ENCODE results near the gene HFE.
A peak's percentile ranks its signal among the peaks of the same experiment; 100 is the strongest.
"Not testable (repeated sequence)": the region's sequence is repeated elsewhere in the genome, so short reads cannot be mapped to it uniquely, and the experiment has no call there.

Gene HFE

DNA sequence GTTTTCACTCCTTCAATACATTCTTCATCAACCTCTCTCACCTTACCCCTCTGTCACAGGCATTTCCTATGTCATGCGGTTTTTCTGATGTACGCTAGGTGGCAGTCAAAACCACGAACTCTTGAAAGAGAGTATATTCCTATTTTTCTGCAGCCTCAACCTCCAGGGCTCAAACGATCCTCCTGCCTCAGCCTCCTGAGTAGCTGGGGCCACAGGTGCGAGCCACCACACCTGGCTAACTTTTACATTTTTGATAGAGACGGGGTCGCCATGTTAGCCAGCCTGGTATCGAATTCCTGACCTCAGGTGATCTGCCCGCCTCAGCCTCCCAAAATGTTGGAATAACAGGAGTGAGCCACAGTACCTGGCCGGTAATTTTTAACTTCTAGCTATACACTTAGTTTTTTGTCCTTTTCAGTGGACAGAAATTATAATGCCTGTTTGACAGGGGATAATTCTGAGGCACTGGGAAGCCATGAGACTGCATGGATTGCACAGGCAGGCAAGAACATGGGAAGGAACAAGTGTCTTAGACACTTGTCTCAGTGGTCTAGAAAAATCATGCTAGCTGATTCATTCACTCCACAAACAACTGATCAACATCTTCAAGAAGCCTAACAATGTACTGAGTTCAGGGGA lies 22.5 kb upstream of the HFE start:
- peak; percentile 20 for DNase-seq

DNA sequence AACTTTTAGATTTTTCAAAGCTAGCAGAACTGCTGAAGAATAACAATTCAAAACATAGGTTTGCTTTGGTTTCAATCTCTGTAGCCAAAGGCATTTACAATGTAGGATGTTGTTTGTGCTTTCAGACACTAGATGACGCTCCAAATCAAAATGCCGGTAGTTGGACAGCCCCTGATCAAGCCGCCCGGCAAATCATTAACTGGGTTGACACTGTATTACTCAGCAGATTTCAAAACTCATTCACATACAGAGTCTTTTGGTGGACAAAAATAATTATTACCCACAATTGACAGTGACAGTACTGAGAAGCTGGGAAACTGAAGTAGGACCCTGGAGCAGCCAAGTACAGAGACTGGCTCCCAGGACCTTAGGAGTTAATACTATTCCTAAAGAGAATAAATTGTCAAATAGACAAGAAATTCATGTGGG lies 21.3 kb upstream of the HFE start:
- DNase-seq, result peak; percentile 81

DNA sequence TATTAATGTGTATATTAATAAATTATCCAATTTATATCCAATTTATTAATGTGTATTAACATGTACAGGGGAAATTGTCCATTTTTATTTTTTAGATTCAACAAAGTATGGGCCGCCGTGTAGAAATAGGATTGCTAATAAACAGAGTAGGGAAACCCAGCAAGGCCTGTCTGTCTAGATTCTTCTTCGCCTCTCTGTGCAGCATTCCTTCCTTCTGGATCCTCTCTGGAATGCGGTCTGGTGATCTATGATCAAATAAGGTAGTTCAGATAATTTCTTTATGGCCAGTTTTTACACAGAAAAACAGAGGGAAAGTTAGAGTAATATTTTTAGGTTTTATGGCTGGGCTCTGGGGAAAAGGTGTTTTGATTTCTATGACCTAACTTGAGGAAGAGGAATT lies 19.9 kb upstream of the HFE start:
- DNase-seq, result no peak

DNA sequence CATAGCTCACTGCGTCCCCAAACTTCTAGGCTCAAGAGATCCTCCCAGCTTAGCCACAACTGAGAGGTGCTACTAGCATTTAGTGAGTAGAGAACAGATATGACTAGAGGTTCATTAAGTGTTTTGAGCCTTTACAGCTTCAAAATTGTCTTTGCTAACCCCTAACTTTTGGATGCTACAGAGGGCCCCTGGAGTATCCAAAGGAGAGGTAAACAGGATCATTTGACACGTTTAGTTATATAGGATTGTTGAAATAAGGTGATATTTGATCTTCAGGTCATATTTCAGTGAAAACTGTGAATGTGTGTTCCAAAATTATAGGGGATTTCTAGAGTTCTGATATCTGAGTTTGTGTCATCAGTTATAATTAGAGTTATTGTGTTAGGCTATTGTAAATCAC lies 19.2 kb upstream of the HFE start:
- no peak for DNase-seq

DNA sequence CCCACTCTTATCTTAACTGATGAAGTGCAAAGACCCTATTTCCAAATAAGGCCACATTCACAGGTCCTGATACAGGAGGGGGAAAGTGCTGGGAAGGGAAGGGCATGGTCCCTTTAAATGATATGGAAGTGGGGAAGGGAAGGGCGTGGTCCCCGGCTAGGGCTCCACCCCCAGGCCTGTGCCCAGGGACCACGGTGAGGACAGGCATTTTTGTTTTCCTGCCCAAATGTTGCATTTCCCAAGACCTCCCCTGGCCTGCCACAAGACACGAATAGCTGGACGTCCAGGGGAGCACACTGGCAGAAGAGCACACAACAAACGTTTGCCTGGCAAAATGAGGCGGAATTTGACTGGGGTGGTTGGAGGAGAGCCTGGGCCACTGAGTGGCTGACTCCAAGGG lies 16.1 kb upstream of the HFE start:
- DNase-seq, result no peak

DNA sequence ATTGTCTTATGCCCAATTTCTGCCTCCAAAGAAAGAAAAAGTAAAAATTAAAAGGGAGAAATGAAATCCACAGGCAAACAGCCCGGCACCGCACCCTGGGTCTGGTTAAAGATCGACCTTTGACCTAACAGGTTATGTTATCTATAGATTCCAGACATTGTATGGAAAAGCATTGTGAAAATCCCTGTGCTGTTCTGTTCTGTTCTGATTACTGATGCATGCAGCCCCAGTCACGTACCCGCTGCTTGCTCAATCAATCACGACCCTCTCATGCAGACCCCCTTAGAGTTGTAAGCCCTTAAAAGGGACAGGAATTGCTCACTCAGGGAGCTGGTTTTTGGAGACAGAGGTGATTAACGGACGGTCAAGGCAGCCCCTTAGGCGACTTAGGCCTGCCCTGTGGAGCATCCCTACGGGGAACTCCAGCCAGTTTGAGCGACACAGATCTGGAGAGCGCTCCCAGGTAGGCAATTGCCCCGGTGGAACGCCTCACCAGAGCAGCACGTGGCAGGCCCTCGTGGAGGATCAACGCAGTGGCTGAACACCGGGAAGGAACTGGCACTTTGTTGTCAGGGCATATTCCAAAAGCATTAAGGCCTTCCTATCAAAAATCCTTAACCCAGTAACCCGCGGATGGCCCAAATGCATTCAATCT lies 12.0 kb upstream of the HFE start:
- DNase-seq, result no peak

DNA sequence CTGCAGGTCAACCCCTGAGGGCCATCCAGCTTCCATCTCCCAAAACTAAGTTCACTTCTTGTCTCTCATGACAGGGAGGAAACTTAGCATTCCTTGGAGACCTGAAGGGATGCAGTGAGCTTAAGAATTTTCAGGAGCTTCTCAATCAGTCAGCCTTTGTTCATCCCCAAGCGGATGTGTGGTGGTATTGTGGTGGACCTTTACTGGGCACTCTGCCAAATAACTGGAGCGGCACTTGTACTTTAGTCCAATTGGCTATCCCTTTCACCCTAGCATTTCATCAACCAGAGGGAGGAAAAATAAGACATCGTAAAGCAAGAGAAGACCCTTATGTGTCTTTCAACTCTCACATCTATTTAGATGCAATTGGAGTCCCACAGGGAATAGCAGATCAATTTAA lies 9.2 kb upstream of the HFE start:
- not testable (repeated sequence) for DNase-seq

DNA sequence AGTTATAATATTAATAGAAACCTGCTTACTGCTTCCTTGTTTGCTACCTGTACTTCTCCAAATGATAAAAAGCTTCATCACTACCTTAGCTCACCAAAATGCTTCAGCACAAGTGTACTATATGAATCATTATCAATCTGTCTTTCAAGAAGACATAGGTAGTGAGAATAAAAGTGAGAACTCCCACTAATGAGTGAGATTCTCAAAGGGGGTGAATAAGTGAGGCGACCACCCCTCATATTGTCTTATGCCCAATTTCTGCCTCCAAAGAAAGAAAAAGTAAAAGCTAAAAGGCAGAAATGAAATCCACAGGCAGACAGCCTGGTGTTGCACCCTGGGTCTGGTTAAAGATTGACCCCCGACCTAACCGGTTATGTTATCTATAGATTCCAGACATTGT lies 6.1 kb upstream of the HFE start:
- not testable (repeated sequence) for DNase-seq

DNA sequence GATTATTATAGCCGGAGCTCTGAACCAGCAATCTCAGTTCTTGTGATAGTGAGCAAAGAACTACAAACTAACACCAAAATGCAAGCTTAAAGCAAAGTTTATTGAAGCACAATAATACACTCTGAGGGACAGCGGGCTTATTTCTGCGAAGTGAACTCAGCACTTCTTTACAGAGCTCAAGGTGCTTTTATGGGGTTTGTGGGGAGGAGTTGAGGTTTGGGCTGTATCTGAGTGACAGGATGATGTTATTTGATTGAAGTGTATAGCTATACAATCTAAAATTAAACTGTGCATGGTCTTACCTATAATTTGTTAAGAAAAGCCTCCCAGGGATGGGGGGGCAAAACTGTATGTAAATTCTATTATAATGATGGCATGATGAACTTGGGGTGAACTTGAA lies 1.0 kb upstream of the HFE start:
- no peak for DNase-seq

DNA sequence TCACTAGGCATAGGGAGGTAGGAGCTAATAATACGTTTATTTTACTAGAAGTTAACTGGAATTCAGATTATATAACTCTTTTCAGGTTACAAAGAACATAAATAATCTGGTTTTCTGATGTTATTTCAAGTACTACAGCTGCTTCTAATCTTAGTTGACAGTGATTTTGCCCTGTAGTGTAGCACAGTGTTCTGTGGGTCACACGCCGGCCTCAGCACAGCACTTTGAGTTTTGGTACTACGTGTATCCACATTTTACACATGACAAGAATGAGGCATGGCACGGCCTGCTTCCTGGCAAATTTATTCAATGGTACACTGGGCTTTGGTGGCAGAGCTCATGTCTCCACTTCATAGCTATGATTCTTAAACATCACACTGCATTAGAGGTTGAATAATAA lies 1.1 kb downstream of the HFE start:
- DNase-seq, result no peak

DNA sequence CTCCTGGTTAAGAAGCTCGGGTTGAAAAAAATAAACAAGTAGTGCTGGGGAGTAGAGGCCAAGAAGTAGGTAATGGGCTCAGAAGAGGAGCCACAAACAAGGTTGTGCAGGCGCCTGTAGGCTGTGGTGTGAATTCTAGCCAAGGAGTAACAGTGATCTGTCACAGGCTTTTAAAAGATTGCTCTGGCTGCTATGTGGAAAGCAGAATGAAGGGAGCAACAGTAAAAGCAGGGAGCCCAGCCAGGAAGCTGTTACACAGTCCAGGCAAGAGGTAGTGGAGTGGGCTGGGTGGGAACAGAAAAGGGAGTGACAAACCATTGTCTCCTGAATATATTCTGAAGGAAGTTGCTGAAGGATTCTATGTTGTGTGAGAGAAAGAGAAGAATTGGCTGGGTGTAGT lies 2.0 kb downstream of the HFE start:
- no peak for DNase-seq

DNA sequence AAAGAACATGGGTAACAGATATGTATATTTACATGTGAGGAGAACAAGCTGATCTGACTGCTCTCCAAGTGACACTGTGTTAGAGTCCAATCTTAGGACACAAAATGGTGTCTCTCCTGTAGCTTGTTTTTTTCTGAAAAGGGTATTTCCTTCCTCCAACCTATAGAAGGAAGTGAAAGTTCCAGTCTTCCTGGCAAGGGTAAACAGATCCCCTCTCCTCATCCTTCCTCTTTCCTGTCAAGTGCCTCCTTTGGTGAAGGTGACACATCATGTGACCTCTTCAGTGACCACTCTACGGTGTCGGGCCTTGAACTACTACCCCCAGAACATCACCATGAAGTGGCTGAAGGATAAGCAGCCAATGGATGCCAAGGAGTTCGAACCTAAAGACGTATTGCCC lies 5.2 kb downstream of the HFE start:
- no peak for DNase-seq

DNA sequence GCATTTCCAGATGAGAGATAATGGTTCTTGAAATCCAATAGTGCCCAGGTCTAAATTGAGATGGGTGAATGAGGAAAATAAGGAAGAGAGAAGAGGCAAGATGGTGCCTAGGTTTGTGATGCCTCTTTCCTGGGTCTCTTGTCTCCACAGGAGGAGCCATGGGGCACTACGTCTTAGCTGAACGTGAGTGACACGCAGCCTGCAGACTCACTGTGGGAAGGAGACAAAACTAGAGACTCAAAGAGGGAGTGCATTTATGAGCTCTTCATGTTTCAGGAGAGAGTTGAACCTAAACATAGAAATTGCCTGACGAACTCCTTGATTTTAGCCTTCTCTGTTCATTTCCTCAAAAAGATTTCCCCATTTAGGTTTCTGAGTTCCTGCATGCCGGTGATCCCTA lies 6.8 kb downstream of the HFE start:
- no peak for DNase-seq

DNA sequence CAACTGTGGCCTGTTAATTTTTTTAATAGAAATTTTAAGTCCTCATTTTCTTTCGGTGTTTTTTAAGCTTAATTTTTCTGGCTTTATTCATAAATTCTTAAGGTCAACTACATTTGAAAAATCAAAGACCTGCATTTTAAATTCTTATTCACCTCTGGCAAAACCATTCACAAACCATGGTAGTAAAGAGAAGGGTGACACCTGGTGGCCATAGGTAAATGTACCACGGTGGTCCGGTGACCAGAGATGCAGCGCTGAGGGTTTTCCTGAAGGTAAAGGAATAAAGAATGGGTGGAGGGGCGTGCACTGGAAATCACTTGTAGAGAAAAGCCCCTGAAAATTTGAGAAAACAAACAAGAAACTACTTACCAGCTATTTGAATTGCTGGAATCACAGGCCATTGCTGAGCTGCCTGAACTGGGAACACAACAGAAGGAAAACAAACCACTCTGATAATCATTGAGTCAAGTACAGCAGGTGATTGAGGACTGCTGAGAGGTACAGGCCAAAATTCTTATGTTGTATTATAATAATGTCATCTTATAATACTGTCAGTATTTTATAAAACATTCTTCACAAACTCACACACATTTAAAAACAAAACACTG lies 10.1 kb downstream of the HFE start:
- DNase-seq, result peak; percentile 78

DNA sequence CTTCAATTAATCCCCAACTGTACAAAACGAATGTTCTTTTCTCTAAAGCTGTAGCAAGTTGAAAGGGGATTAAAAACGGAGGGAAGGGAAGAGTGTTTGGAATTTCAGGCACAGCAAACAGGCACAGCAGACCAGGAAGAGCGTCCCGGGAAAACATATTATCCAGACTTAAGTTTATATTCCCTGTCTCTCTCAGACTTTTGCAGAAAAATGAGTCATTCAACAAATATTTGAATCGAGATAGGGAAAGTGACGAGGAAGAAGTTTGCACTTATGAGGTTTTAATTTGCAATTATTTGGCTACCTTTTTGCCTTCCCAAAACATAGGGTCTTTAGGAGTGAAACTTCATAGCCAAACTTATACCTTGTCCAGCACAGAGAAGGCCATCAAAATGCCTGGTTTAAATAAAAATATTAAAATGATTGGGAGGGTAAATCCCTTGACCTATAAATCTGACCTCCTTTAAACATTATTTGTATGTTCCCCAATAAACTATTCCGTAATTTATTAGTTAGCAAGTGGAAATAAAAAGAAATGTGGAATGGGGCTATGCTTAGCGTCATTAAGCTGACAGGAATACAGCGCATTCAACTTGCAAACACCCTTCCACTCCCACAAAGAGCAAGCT lies 16.0 kb downstream of the HFE start:
- DNase-seq, result no peak

DNA sequence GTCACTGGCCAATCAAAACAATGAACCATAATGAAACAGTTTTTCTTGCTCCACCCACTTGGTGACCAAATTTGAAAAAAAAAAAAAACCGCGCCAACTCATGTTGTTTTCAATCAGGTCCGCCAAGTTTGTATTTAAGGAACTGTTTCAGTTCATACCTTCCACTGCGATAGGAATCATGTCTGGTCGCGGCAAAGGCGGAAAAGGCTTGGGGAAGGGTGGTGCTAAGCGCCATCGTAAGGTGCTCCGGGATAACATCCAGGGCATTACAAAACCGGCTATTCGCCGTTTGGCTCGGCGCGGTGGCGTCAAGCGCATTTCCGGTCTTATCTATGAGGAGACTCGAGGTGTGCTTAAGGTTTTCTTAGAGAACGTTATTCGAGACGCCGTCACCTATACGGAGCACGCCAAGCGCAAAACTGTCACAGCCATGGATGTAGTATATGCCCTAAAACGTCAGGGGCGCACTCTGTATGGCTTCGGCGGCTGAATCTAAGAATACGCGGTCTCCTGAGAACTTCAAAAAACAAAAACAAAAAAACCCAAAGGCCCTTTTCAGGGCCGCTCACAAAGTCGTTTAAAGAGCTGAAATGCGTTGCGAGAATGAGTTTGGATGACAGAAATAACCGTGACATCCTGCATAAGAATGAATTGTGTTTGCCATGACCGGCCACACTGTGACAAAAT lies 16.7 kb downstream of the HFE start:
- DNase-seq, result peak; percentile 96

DNA sequence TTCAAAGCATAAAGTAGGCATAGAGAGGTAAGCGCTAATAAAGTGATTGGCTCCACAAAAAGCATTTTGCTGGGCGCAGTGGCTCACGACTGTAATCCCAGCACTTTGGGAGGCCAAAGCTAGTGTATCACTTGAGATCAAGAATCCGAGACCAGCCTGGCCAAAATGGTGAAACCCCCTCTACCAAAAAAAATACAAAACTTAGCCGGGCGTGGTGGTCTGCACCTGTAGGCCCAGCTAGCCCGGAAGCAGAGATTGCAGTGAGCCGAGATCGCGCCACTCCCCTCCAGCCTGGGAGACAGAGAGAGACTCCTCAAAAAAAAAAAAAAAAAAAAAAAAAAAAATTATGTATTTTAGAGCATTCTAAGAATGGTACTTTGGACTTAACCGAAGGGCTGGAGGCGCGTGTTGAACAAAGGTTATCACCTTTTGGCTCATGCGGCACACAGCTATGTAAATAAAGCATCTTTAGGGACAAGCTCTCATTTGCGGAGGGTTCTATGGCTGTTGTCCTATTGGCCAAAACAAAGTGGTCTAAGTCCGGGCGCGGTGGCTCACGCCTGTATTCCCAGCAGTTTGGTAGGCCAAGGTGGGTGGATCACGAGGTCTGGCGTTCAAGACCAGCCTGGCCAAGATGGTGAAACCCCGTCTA lies 17.4 kb downstream of the HFE start:
- DNase-seq, result no peak

DNA sequence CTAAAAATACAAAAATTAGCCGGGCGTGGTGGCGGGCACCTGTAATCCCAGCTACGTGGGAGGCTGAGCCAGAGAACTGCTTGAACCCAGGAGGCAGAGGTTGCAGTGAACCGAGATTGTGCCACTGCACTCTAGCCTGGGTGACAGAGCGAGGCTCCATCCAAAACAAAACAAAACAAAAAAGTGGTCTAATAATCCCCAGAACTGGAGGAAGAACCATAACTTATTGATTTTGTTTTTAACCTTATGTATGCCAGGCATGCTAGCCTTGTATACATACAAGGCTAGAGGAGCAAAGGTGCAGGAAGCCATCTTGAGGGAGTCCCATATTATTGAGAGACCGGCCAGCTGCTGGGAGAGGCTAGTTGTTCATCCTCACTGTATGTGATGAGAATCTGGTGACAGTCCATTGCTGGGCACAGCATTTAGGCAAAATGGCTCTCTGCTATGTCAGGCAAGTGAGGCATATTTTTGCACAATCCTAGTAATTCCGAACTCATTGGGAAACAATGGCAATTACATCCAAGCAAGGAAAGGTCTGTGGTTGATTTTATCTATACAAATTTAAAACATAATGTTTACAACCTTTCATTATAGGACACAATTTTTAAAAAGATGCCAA lies 18.0 kb downstream of the HFE start:
- DNase-seq, result no peak

DNA sequence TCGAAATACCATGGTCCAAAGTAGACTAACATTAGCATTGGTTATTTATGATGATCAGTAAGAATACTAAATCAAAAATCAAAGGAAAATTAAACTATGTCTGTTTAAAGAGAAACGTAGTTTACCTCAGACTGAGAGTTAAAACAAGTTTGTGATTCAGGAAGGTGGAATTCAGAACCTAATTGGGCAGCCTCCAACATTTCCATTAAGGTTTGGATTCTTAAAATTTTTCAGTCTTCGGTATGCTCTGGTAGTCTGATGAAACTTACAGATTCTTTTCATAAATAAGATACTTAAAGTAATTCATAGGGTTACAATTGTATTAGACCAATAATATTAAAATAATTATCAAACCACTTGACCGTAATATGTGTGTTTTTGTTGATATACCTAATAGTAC lies 18.6 kb downstream of the HFE start:
- DNase-seq, result no peak

DNA sequence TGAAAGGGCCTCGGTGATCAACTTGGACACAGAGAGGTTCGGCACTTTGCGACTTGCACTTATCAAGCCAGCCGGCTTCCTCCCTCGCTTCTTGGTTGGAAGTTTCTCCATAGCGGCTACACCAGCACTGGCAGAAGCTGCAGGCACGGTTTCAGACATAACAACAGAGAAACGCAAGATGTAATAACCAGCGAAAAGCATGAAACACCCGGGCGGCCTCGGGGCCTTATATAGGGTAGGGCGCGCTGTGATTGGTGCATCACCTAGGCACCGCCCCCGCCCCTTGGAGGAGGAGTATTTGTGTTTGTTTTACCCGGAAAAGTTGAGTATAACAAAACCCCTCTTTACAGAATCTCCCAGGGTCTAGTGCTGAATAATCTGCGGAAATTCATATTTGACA lies 20.7 kb downstream of the HFE start:
- no peak for DNase-seq

DNA sequence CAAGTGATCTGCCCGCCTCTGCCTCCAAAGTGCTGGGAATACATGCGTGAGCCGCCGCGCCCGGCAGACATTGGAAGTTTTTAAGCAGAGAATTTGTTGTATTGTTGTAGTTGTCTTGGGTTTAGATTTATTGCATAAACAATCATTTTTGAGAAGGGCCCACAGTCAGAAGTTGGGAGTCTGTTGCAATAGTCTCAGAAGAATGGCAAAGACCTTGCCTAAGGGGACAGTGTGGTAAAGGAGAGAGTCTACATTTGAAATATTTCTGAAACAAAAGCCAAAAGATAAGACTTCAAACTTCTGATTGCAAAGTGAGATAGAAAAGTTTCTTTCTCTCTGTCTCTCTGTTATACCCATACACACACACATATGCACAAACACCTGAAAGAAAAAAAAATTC lies 22.5 kb downstream of the HFE start:
- DNase-seq, result no peak

DNA sequence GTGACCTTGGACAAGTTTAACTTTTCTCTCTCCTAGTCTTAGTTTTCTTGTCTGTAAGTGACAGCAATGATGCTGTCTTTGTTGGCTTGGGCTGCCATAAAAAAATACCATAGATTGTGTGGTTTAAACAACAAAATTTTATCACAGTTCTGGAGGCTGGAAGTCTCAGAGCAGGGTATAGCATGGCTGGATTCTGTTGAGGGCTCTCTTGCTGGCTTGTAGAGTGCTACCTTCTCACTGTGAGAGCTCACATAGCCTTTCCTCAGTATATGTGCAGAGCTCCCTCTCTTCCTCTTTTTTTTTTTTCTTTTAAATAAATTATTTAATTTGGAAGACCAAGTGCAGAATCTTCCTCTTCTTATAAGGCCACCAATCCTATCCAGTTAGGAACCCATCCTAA lies 26.3 kb downstream of the HFE start:
- no peak for DNase-seq

DNA sequence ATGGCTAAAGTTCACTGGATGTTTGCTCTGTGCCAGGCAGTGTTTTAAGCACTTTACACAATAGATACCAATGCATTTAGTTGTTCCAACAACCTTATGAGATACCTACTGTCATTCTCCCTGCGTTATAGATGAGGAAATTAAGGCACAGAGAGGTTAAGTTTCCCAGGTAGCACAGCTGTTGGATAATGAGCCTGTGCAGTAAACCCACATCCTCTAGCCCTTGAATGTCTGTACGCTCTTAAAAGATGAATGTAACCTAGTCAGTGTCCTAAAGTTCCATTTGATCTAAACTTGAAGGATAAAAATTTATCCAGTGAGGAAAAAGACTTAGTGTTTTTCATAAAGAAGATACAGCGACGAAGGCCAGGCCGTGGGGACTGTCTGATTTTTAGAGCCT lies 28.0 kb downstream of the HFE start:
- DNase-seq, result no peak
